ENCODE results near the gene INPP4A.
A peak's percentile ranks its signal among the peaks of the same experiment; 100 is the strongest.

DNA sequence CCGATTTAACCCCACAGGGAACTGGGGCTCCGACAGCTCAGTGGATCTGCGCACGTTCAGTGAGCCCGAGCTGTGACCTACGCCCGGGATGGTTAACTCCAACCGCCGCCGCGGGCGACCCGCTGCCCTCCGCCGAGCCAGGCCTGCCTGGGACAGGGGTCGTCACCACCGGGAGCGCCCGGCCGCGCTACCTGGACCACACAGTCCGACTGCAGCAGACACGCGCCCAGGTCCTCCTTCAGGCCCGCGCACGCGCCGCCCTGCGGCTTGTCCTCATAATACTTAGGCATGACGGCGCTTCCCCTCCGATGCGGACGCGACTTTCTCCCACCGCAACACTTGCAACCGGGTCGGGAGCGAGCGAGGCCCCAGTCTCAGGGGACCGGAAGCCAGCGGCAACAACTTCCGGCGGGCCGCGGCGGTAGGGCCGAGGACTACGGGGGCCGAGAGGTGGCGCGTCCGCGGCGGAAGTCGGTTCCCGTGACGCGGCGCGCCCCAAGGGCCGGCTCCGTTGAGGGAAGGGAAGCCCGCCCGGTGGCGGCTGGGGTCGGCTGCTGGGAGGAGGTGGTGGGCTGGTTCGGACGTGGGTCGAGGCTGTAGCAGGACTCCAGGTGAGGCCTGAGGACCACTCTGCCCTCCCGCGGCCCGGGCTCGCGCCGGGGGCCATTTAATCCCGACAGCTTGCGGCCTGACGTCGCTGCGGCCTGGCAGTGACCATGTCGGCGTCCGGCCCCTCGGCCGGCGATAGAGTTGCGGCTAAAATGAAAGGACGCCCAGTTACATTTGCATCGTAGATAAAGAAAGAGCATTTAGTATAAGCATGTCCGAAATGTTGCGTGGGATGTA lies 163.7 kb downstream of the INPP4A start, which contains the start of the genes COA5 and UNC50:
- TF ChIP-seq EP300 (IDR thresholded peaks at IDR 0.05; ENCODE audit: low read length) (no peak), ZNF311 (CRISPR knock-in tag; IDR thresholded peaks at IDR 0.05) (no peak), SAP30 (IDR thresholded peaks at IDR 0.05; ENCODE audit: borderline replicate concordance, insufficient read depth, low read depth, low read length, poor library complexity, severe bottlenecking) (peak; percentile 72), NONO (IDR thresholded peaks at IDR 0.05; ENCODE audit: low read depth in 2 of 2, low read length in 1 of 2) (peak in 1 of 2 experiments; percentile 72; a peak in 2 of 4 replicates)
- TF ChIP-seq, protein P1, sequence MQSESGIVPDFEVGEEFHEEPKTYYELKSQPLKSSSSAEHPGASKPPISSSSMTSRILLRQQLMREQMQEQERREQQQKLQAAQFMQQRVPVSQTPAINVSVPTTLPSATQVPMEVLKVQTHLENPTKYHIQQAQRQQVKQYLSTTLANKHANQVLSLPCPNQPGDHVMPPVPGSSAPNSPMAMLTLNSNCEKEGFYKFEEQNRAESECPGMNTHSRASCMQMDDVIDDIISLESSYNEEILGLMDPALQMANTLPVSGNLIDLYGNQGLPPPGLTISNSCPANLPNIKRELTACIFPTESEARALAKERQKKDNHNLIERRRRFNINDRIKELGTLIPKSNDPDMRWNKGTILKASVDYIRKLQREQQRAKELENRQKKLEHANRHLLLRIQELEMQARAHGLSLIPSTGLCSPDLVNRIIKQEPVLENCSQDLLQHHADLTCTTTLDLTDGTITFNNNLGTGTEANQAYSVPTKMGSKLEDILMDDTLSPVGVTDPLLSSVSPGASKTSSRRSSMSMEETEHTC (IDR thresholded peaks at IDR 0.05): no peak
